Measurements from ENCODE around the gene PPIA. TPM values are rescaled to one million over a fixed set of nuclear protein-coding genes. Genes with fewer than 3 reads are reported as not detected.

Gene PPIA
- total RNA-seq, 1 donor from 2014 or later: 1,323 TPM

GRCh38 chr7:44791278-44792219 is 4.9 kb upstream of the PPIA start:
- Mint-ChIP-seq H3K36me3 (ENCODE audit: insufficient read depth) (no peaks in the 10 kb centered on the region), H3K27me3 (no peaks in the 10 kb centered on the region), H3K4me3 (ENCODE audit: low read depth) (no peak overlapping the region), H3K9me3 (ENCODE audit: low read depth) (no peaks in the 10 kb centered on the region), H3K4me1 (ENCODE audit: low read depth) (no peaks in the 10 kb centered on the region), H3K27ac (no peak overlapping the region)
- no peak for DNase-seq (ENCODE audit: low spot score, unreplicated experiment)
- no peak for TF ChIP-seq CTCF (IDR thresholded peaks at IDR 0.05; ENCODE audit: unreplicated experiment)

DNA sequence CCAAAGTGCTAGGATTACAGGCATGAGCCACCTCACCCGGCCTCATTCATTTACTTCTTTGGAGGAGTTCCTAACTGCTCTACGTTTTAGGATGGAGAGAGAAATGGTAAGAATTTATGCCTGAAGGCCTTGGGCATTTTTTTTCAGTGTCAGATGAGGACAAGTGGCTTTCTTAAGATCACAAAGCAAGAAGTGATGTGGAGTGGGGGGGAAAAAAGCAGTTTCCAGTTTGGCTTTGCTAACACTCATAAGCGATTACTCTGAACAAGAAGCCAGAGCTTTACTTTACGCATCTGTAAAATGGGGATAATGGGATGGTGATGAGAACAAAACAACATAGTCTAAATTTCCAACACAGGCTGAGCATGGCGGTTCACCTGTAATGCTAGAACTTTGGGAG is 2.6 kb upstream of the PPIA start:
- no peak for DNase-seq (ENCODE audit: low spot score, unreplicated experiment)
- Mint-ChIP-seq H3K27me3 (no peaks in the 10 kb centered on the region), H3K27ac (no peak overlapping the region), H3K4me3 (ENCODE audit: low read depth) (no peak overlapping the region), H3K4me1 (ENCODE audit: low read depth) (peaks cover 10% of the 10 kb centered on the region), H3K9me3 (ENCODE audit: low read depth) (no peaks in the 10 kb centered on the region), H3K36me3 (ENCODE audit: insufficient read depth) (peaks cover 2% of the 10 kb centered on the region)
- TF ChIP-seq CTCF (IDR thresholded peaks at IDR 0.05; ENCODE audit: unreplicated experiment): no peak

DNA sequence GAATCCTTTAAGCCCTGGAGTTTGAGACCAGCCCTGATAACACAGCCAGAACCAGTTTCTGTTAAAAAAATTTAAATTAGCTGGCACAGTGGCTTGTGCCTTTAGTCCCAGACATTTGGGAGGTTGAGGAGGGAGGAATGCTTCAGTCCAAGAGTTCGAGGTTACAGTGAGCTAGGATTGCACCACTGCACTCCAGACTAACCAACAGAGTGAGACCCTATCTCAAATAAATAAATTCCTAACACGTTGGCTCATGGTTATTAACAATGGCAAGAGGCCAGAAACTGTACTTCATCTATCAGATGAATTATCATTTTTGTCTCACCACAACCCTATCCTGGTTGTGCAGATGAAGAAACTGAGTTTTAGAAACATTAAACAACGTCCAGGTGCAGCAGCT is 2.1 kb upstream of the PPIA start:
- TF ChIP-seq CTCF (IDR thresholded peaks at IDR 0.05; ENCODE audit: unreplicated experiment): no peak
- H3K36me3 Mint-ChIP-seq (ENCODE audit: insufficient read depth): peaks cover 2% of the 10 kb centered on the region
- no peak overlapping the region for H3K27ac Mint-ChIP-seq
- peaks cover 10% of the 10 kb centered on the region for H3K4me1 Mint-ChIP-seq (ENCODE audit: low read depth)
- H3K9me3 Mint-ChIP-seq (ENCODE audit: low read depth): no peaks in the 10 kb centered on the region
- H3K27me3 Mint-ChIP-seq: no peaks in the 10 kb centered on the region
- H3K4me3 Mint-ChIP-seq (ENCODE audit: low read depth): no peak overlapping the region
- no peak for DNase-seq (ENCODE audit: low spot score, unreplicated experiment)

DNA sequence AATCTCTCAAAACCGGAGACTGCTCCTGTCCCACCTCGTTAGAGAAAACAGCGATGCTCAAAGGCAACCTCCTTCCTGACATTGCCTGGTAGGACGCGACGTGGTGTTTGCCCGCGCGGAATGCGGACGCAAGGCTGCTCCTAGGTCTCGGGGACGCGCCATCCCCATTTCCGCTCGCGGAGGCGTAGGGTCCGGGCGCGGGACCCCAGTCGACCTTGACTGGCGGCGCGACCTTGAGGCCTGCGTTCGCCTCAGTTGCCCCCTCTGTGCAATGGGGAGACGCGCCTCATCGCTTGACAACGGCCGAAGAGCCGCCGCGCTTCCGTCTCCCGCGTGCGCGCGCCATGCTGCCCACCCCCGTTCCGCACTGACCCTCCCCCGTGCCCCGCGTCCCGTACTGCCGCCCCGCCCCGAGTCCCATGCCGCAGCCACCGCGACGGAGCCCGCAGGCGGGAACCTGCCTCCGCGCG is 412 bp upstream of the PPIA start:
- Mint-ChIP-seq H3K36me3 (ENCODE audit: insufficient read depth) (peaks cover 16% of the 10 kb centered on the region), H3K27ac (peak overlapping the region; percentile 97), H3K4me3 (ENCODE audit: low read depth) (peak overlapping the region; percentile 90), H3K4me1 (ENCODE audit: low read depth) (peaks cover 13% of the 10 kb centered on the region), H3K27me3 (no peaks in the 10 kb centered on the region), H3K9me3 (ENCODE audit: low read depth) (no peaks in the 10 kb centered on the region)
- no peak for DNase-seq (ENCODE audit: low spot score, unreplicated experiment)
- no peak for TF ChIP-seq CTCF (IDR thresholded peaks at IDR 0.05; ENCODE audit: unreplicated experiment)

GRCh38 chr7:44797329-44798258 is 1.1 kb downstream of the PPIA start:
- H3K4me1 Mint-ChIP-seq (ENCODE audit: low read depth): peaks cover 13% of the 10 kb centered on the region
- no peaks in the 10 kb centered on the region for H3K9me3 Mint-ChIP-seq (ENCODE audit: low read depth)
- H3K27me3 Mint-ChIP-seq: no peaks in the 10 kb centered on the region
- peak; percentile 64 for DNase-seq (ENCODE audit: low spot score, unreplicated experiment)
- H3K36me3 Mint-ChIP-seq (ENCODE audit: insufficient read depth): peaks cover 25% of the 10 kb centered on the region
- peak overlapping the region; percentile 90 for H3K4me3 Mint-ChIP-seq (ENCODE audit: low read depth)
- TF ChIP-seq CTCF (IDR thresholded peaks at IDR 0.05; ENCODE audit: unreplicated experiment): peak; percentile 61
- H3K27ac Mint-ChIP-seq: peak overlapping the region; percentile 97

All from progenitor cell of endocrine pancreas (in vitro differentiated cells).